Fibroblast of lung (primary cell): ENCODE data around the gene DPEP3. TPM values are rescaled to one million over a fixed set of nuclear protein-coding genes. Genes with fewer than 3 reads are reported as not detected.
"Not testable (repeated sequence)": the region's sequence is repeated elsewhere in the genome, so short reads cannot be mapped to it uniquely, and the experiment has no call there.

Experiments used
- DNase-seq, 2 donors: peaks; one replicate each; pipeline versions ENCODE4 v3.0.0 to v3.0.0-alpha.2; 2010; ENCODE audit warnings: low read depth in 2 of 2
- H2AFZ ChIP-seq: 2 replicates; pipeline ENCODE4 v1.5.1; 2012; ENCODE audit warnings: low read length, control low read depth, inconsistent platforms
- H3K27ac ChIP-seq: 2 replicates; pipeline ENCODE4 v1.5.1; 2011; ENCODE audit warnings: low read length, control low read depth; ENCODE audit not compliant: insufficient read depth
- H3K27me3 ChIP-seq: 2 replicates; pipeline ENCODE4 v1.5.1; 2011; ENCODE audit warnings: mild to moderate bottlenecking, low read length; ENCODE audit not compliant: control insufficient read depth, insufficient read depth
- H3K36me3 ChIP-seq: 2 replicates; pipeline ENCODE4 v1.5.1; 2011; ENCODE audit warnings: low read length; ENCODE audit not compliant: control insufficient read depth, insufficient read depth
- H3K4me1 ChIP-seq: 2 replicates; pipeline ENCODE4 v1.5.1; 2011; ENCODE audit warnings: low read length; ENCODE audit not compliant: control insufficient read depth, insufficient read depth; ENCODE audit errors: extremely low read depth
- H3K4me2 ChIP-seq: 2 replicates; pipeline ENCODE4 v1.5.1; 2011; ENCODE audit warnings: low read length, control low read depth; ENCODE audit not compliant: insufficient read depth; ENCODE audit errors: extremely low read depth
- H3K4me3 ChIP-seq, 4 experiments: fragments of 200-600 bp in 1 of 4; sonication (generic) in 1 of 4; replicated peaks in 1 of 4; 2 replicates each; pipeline ENCODE4 v1.5.1; 2011 to 2016; ENCODE audit warnings: low read length in 4 of 4, low read depth in 3 of 4, mild to moderate bottlenecking in 3 of 4, control low read depth in 2 of 4, inconsistent platforms in 1 of 4, mixed read lengths in 1 of 4; ENCODE audit not compliant: insufficient read depth in 1 of 4; ENCODE audit errors: control extremely low read depth in 1 of 4
- H3K79me2 ChIP-seq: 2 replicates; pipeline ENCODE4 v1.5.1; 2012; ENCODE audit warnings: mild to moderate bottlenecking, low read length, inconsistent platforms; ENCODE audit not compliant: control insufficient read depth, insufficient read depth
- H3K9ac ChIP-seq: 2 replicates; pipeline ENCODE4 v1.5.1; 2011; ENCODE audit warnings: mild to moderate bottlenecking, low read length, control low read depth; ENCODE audit not compliant: insufficient read depth
- H3K9me3 ChIP-seq: 2 replicates; pipeline ENCODE4 v1.5.1; 2012; ENCODE audit warnings: low read depth, low read length; ENCODE audit not compliant: control insufficient read depth, insufficient read depth
- H4K20me1 ChIP-seq: 2 replicates; pipeline ENCODE4 v1.5.1; 2011; ENCODE audit warnings: low read length; ENCODE audit not compliant: control insufficient read depth, insufficient read depth; ENCODE audit errors: extremely low read depth
- CTCF ChIP-seq, 2 donors: IDR thresholded peaks in 1 of 2; conservative IDR thresholded peaks in 1 of 2; 1 replicate in 1 of 2; 2 replicates in 1 of 2; pipeline ENCODE4 v1.5.1; 2011 to 2012; ENCODE audit warnings: low read length in 2 of 2, control low read depth in 1 of 2, inconsistent platforms in 1 of 2, low read depth in 1 of 2, mild to moderate bottlenecking in 1 of 2
- EZH2 ChIP-seq: IDR thresholded peaks from 2 replicates; pipeline ENCODE4 v1.5.1; 2012; ENCODE audit warnings: low read length, control low read depth, mild to moderate bottlenecking; ENCODE audit errors: missing control alignments
- polyA plus RNA-seq, 2 donors: library from polyadenylated mRNA; depleted of rRNA in 1 of 2; stranded (reverse) in 1 of 2; unstranded in 1 of 2; fragments of >200 nt; gene quantifications; 2 replicates each; pipeline ENCODE4 v1.2.1, GENCODE V29; 2011 to 2012; ENCODE audit warnings: missing spikeins in 1 of 2
- total RNA-seq: library from RNA; depleted of rRNA; stranded (reverse); fragments of >200 nt; gene quantifications from 2 replicates; pipeline ENCODE4 v1.2.1, GENCODE V29; 2014

The DPEP3 gene
- total and polyA plus RNA-seq, 2 donors (not counting 1 experiment from before 2014, with no cell fraction given) = not detected

DNA sequence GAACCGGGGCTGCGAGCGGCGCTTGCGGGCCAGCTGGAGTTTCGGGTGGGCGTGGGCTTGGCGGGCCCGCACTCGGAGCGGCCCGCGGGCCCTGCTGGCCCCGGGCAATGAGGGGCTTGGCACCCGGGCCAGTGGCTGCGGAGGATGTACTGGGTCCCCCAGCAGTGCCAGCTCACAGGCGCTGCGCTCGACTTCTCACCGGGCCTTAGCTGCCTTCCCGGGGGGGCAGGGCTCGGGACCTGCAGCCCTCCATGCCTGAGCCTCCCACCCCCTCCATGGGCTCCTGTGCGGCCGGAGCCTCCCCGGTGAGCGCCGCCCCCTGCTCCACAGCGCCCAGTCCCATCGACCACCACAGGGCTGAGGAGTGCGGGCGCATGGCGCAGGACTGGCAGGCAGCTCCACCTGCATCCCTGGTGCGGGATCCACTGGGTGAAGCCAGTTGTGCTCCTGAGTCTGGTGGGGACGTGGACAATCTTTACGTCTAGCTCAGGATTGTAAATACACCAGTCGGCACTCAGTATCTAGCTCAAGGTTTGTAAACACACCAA, 18.0 kb upstream of the DPEP3 start:
- H4K20me1 ChIP-seq = not testable (repeated sequence)

GRCh38 chr16:67996666-67997065, 16.4 kb upstream of the DPEP3 start:
- H3K9ac ChIP-seq = no peak overlapping the region
- H3K4me3 ChIP-seq = no peak overlapping the region
- H3K4me1 ChIP-seq = peaks cover 2% of the 10 kb centered on the region
- H4K20me1 ChIP-seq = no peaks in the 10 kb centered on the region
- H3K4me2 ChIP-seq = no peak overlapping the region
- no peaks in the 10 kb centered on the region for H3K9me3 ChIP-seq
- no peaks in the 10 kb centered on the region for H3K36me3 ChIP-seq
- no peaks in the 10 kb centered on the region for H3K27me3 ChIP-seq
- H3K79me2 ChIP-seq = no peaks in the 10 kb centered on the region
- no peak for DNase-seq
- no peak overlapping the region for H3K27ac ChIP-seq
- H2AFZ ChIP-seq = no peak overlapping the region
- TF ChIP-seq CTCF (conservative IDR thresholded peaks at IDR 0.05 in 1 of 2, IDR thresholded peaks at IDR 0.05 in 1 of 2; ENCODE audit: low read depth in 1 of 2, low read length in 2 of 2) (no peak), EZH2 (no peak)

More for the DNA sequence above, 18.0 kb upstream of the DPEP3 start:
- H3K27me3 ChIP-seq, H3K4me1 ChIP-seq, H2AFZ ChIP-seq, H3K9ac ChIP-seq, H3K4me2 ChIP-seq, H3K36me3 ChIP-seq, H3K4me3 ChIP-seq, DNase-seq, H3K79me2 ChIP-seq, H3K27ac ChIP-seq, H3K9me3 ChIP-seq: not testable (repeated sequence)

DNA sequence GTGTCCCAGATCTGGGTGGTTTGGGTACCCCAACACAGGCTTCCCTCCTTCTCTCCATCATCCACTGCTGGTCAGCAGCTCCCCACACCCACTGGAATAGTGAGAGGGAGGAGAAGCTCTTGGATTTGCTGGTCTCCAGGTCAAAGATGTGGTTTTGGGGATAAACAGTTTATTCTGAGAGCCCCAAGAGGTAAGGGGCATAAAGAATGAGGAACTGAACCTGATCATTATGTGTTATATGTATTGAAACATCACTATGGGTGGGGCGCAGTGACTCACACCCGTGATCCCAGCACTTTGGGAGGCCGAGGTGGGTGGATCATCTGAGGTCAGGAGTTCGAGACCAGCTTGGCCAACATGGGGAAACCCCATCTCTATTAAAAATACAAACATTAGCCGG, 15.1 kb upstream of the DPEP3 start:
- Histone ChIP-seq H2AFZ (no peak overlapping the region), H3K4me1 (peaks cover 2% of the 10 kb centered on the region), H3K36me3 (no peaks in the 10 kb centered on the region), H3K9ac (no peak overlapping the region), H3K27ac (no peak overlapping the region), H3K9me3 (no peaks in the 10 kb centered on the region), H3K79me2 (no peaks in the 10 kb centered on the region), H3K4me3 (no peak overlapping the region), H3K4me2 (no peak overlapping the region), H4K20me1 (no peaks in the 10 kb centered on the region), H3K27me3 (no peaks in the 10 kb centered on the region)
- no peak for DNase-seq
- TF ChIP-seq CTCF (conservative IDR thresholded peaks at IDR 0.05 in 1 of 2, IDR thresholded peaks at IDR 0.05 in 1 of 2; ENCODE audit: low read depth in 1 of 2, low read length in 2 of 2) (no peak), EZH2 (no peak)

- H3K27ac ChIP-seq, H3K79me2 ChIP-seq, H3K9me3 ChIP-seq, H2AFZ ChIP-seq, DNase-seq, H3K27me3 ChIP-seq, H3K4me3 ChIP-seq, H3K4me2 ChIP-seq, H3K9ac ChIP-seq, H3K36me3 ChIP-seq, H4K20me1 ChIP-seq, H3K4me1 ChIP-seq: not testable (repeated sequence)
Observed at GRCh38 chr16:67994040-67994408, 13.7 kb upstream of the DPEP3 start.
